GM04503 (cell line): ENCODE results near the gene PHF21B.
A peak's percentile ranks its signal among the peaks of the same experiment; 100 is the strongest.
"Not testable (repeated sequence)": the region's sequence is repeated elsewhere in the genome, so short reads cannot be mapped to it uniquely, and the experiment has no call there.

Experiments used
- DNase-seq: peaks from one replicate; pipeline ENCODE4 v3.0.0-alpha.2; 2012; ENCODE audit warnings: low read depth

PHF21B gene

GRCh38 chr22:44871782-44872181 is 138.0 kb downstream of the PHF21B start:
- no peak for DNase-seq

GRCh38 chr22:44870021-44870420 is 139.8 kb downstream of the PHF21B start:
- peak; percentile 2 for DNase-seq

GRCh38 chr22:44869196-44869595 is 140.6 kb downstream of the PHF21B start:
- DNase-seq = no peak

- DNase-seq = no peak
Observed at GRCh38 chr22:44865193-44866057, 144.4 kb downstream of the PHF21B start.

GRCh38 chr22:44862981-44863860 is 146.6 kb downstream of the PHF21B start:
- DNase-seq = no peak

- no peak for DNase-seq
Observed at GRCh38 chr22:44862281-44862680, 147.5 kb downstream of the PHF21B start.

- DNase-seq = no peak
Observed at GRCh38 chr22:44861245-44861644, 148.6 kb downstream of the PHF21B start.

- no peak for DNase-seq
Observed at GRCh38 chr22:44860311-44860710, 149.5 kb downstream of the PHF21B start.

GRCh38 chr22:44859641-44860040 is 150.2 kb downstream of the PHF21B start:
- DNase-seq = no peak

- DNase-seq = not testable (repeated sequence)
Observed at GRCh38 chr22:44858819-44859218, 151.0 kb downstream of the PHF21B start.

GRCh38 chr22:44855855-44856254 is 153.9 kb downstream of the PHF21B start:
- DNase-seq = no peak

- not testable (repeated sequence) for DNase-seq
Observed at GRCh38 chr22:44854641-44855040, 155.2 kb downstream of the PHF21B start.

GRCh38 chr22:44850946-44851345 is 158.9 kb downstream of the PHF21B start:
- no peak for DNase-seq

- no peak for DNase-seq
Observed at GRCh38 chr22:44848791-44849420, 160.9 kb downstream of the PHF21B start.

GRCh38 chr22:44848296-44848741 is 161.5 kb downstream of the PHF21B start:
- DNase-seq = no peak

- no peak for DNase-seq
Observed at GRCh38 chr22:44847892-44848291, 161.9 kb downstream of the PHF21B start.

GRCh38 chr22:44847380-44847779 is 162.4 kb downstream of the PHF21B start:
- no peak for DNase-seq

GRCh38 chr22:44846726-44847275 is 163.0 kb downstream of the PHF21B start:
- no peak for DNase-seq

GRCh38 chr22:44845796-44846720 is 163.7 kb downstream of the PHF21B start:
- no peak for DNase-seq

GRCh38 chr22:44845191-44845590 is 164.6 kb downstream of the PHF21B start:
- DNase-seq = no peak

- no peak for DNase-seq
Observed at GRCh38 chr22:44842417-44842816, 167.4 kb downstream of the PHF21B start.
